K562 (cell line): Measurements from ENCODE around the gene SCFD2. TPM values are rescaled to one million over a fixed set of nuclear protein-coding genes. Genes with fewer than 3 reads are reported as not detected.

Experiments used
- ATAC-seq: fragments of 200-7000 bp; cut with Tn5 transposase; 3 replicates; pipeline ENCODE4 v1.9.1; 2020; ENCODE audit warnings: moderate library complexity
- BruUV-seq: library from RNA; stranded (reverse); fragments of 400-500 nt; replicated peaks from 2 replicates; lab custom pipeline; 2021; lab: Mats Ljungman, UMichigan
- CTCF ChIA-PET: fragments of 300-600 bp; formaldehyde crosslinking; extraction: SDS; loops from one replicate; lab custom pipeline; 2021; ENCODE audit warnings: low intra/inter-chr PET ratio; lab: Yijun Ruan, JAX
- POLR2A ChIA-PET: fragments of 300-600, 350-650 bp; sonication (Branson Sonifier 250); formaldehyde crosslinking; extraction: SDS; loops from one replicate; lab custom pipeline; 2021; ENCODE audit warnings: antibody characterized with exemption, inconsistent platforms; lab: Yijun Ruan, JAX
- DNase-seq, 4 experiments: peaks; one replicate each; pipeline versions ENCODE4 v3.0.0 to v3.0.0-alpha.2; 2011 to 2018; ENCODE audit warnings: low spot score in 3 of 4, mixed read lengths in 3 of 4; ENCODE audit errors: extremely low read depth in 1 of 4
- FAIRE-seq: peaks from 2 replicates; lab custom pipeline; 2011; peaks lifted over from hg19 to GRCh38; lab: Jason Lieb, UNC
- H2AFZ ChIP-seq: 2 replicates; pipeline ENCODE4 v1.6.0; 2011; ENCODE audit warnings: low read depth, low read length, control low read depth, inconsistent platforms
- H3K27ac ChIP-seq: fragments of 200-600 bp; 3 replicates; pipeline ENCODE4 v1.8.0; 2011; ENCODE audit warnings: low read depth, mild to moderate bottlenecking, control low read depth, inconsistent platforms, low read length, moderate library complexity, mixed read lengths; ENCODE audit errors: extremely low read depth
- H3K27me3 ChIP-seq, 2 experiments: fragments of 300-600 bp in 1 of 2; 2 replicates in 1 of 2; 3 replicates in 1 of 2; pipeline versions ENCODE4 v1.6.0 to v1.8.0; 2011; ENCODE audit warnings: inconsistent platforms in 2 of 2, low read length in 2 of 2, mild to moderate bottlenecking in 1 of 2, mixed read lengths in 1 of 2, moderate library complexity in 1 of 2; ENCODE audit not compliant: control insufficient read depth in 2 of 2, insufficient read depth in 2 of 2
- H3K36me3 ChIP-seq: fragments of 300-600 bp; 3 replicates; pipeline ENCODE4 v1.8.0; 2011; ENCODE audit warnings: mild to moderate bottlenecking, low read length, inconsistent platforms; ENCODE audit not compliant: control insufficient read depth, insufficient read depth
- H3K4me1 ChIP-seq, 2 experiments: fragments of 200-600 bp in 1 of 2; replicated peaks in 1 of 2; 2 replicates in 1 of 2; 3 replicates in 1 of 2; pipeline versions ENCODE4 v1.5.1 to v1.8.0; 2011; ENCODE audit warnings: inconsistent platforms in 2 of 2, low read length in 2 of 2, mild to moderate bottlenecking in 1 of 2, mixed read lengths in 1 of 2, moderate library complexity in 1 of 2; ENCODE audit not compliant: control insufficient read depth in 2 of 2, insufficient read depth in 2 of 2
- H3K4me2 ChIP-seq: 2 replicates; pipeline ENCODE4 v1.6.1; 2011; ENCODE audit warnings: low read length, control low read depth, inconsistent platforms, mixed read lengths; ENCODE audit not compliant: insufficient read depth
- H3K4me3 ChIP-seq: fragments of 200-600 bp; sonication (generic), shearing (Covaris generic); 2 replicates; pipeline ENCODE4 v1.5.1; 2016; ENCODE audit warnings: control low read depth, inconsistent platforms
- H3K79me2 ChIP-seq: fragments of 200-600 bp; 3 replicates; pipeline ENCODE4 v1.8.0; 2011; ENCODE audit warnings: low read length, inconsistent platforms; ENCODE audit not compliant: control insufficient read depth, insufficient read depth
- H3K9ac ChIP-seq, 2 experiments: 2 replicates each; pipeline versions ENCODE4 v1.6.0 to v1.6.1; 2011; ENCODE audit warnings: low read depth in 2 of 2, low read length in 2 of 2, control low read depth in 1 of 2, inconsistent platforms in 1 of 2, mild to moderate bottlenecking in 1 of 2, mixed read lengths in 1 of 2; ENCODE audit not compliant: insufficient read depth in 1 of 2
- H3K9me1 ChIP-seq: one replicate; pipeline ENCODE4 v1.6.0; 2011; ENCODE audit warnings: inconsistent platforms, mild to moderate bottlenecking, low read length, moderate library complexity; ENCODE audit not compliant: control insufficient read depth, insufficient read depth
- H3K9me3 ChIP-seq: replicated peaks from 2 replicates; pipeline ENCODE4 v1.5.1; 2011; ENCODE audit warnings: low read depth, low read length, inconsistent platforms; ENCODE audit not compliant: control insufficient read depth, insufficient read depth
- H4K20me1 ChIP-seq: replicated peaks from 2 replicates; pipeline ENCODE4 v1.6.1; 2011; ENCODE audit warnings: low read length, inconsistent platforms, mixed read lengths; ENCODE audit not compliant: control insufficient read depth, insufficient read depth
- DACH1 ChIP-seq: fragments of 450-650 bp; IDR thresholded peaks from 2 replicates; pipeline ENCODE4 v1.6.1; 2018; ENCODE audit not compliant: partially characterized antibody
- IRF2 ChIP-seq: sonication (generic); formaldehyde crosslinking; IDR thresholded peaks from 2 replicates; pipeline ENCODE4 v1.8.1; 2022; ENCODE audit warnings: mild to moderate bottlenecking, missing genetic modification reagents
- MAFG ChIP-seq: fragments of 450-650 bp; conservative IDR thresholded peaks from 2 replicates; pipeline ENCODE4 v1.6.1; 2016; ENCODE audit warnings: missing genetic modification characterization, missing compliant biosample characterization
- PRDM10 ChIP-seq: fragments of 450-650 bp; IDR thresholded peaks from 2 replicates; pipeline ENCODE4 v1.6.1; 2018; ENCODE audit not compliant: partially characterized antibody
- THRAP3 ChIP-seq: fragments of 450-650 bp; IDR thresholded peaks from 2 replicates; pipeline ENCODE4 v1.6.1; 2016; ENCODE audit warnings: mild to moderate bottlenecking, inconsistent platforms, borderline replicate concordance
- ZNF134 ChIP-seq: fragments of 250-450 bp; sonication (Bioruptor Pico); conservative IDR thresholded peaks from 2 replicates; pipeline ENCODE4 v1.4.0; 2020
- ZNF143 ChIP-seq: sonication (generic); formaldehyde crosslinking; IDR thresholded peaks from 2 replicates; pipeline ENCODE4 v1.9.0; 2022; ENCODE audit warnings: mild to moderate bottlenecking, missing genetic modification reagents
- ZNF561 ChIP-seq: fragments of 450-650 bp; formaldehyde crosslinking; conservative IDR thresholded peaks from 2 replicates; pipeline ENCODE4 v1.4.0; 2020; ENCODE audit warnings: mild to moderate bottlenecking, moderate library complexity
- WGBS: fragments of 100-300 bp; shearing (Covaris generic); methylation state at CpG from one replicate; pipeline ENCODE4 v1.1.6; 2016; ENCODE audit warnings: low coverage, mixed read lengths; ENCODE audit not compliant: insufficient coverage; ENCODE audit errors: missing lambda C conversion rate; 5-methylcytosine and 5-hydroxymethylcytosine counted together
- in situ Hi-C: fragments of 300-500 bp; cut with MboI; formaldehyde crosslinking; loops from 4 replicates; pipeline ENCODE4 v1.15.0; 2018; ENCODE audit warnings: inconsistent platforms, mixed read lengths
- intact Hi-C: fragments of 100-400 bp; cut with micrococcal nuclease; formaldehyde crosslinking; loops from 2 replicates; pipeline ENCODE4 v1.14.2; 2022
- polyA plus RNA-seq, 8 experiments: library from polyadenylated mRNA; depleted of rRNA in 4 of 8; stranded (reverse) in 5 of 8; unstranded in 3 of 8; fragments of >200 nt; fragmentation: Nextera tagmentation in 2 of 8; fragmentation: Illumina TruSeq in 1 of 8; extraction: Ambion mirVana in 2 of 8; extraction: Trizol in 1 of 8; gene quantifications; 2 replicates each; pipeline versions ENCODE4 v1.2.1 to v1.2.3, GENCODE V29; 2011 to 2014; ENCODE audit warnings: inconsistent platforms in 1 of 8, missing spikeins in 1 of 8
- total RNA-seq, 7 experiments: library from RNA; depleted of rRNA in 6 of 7; stranded (reverse); fragments of >200 nt in 6 of 7; fragmentation: Illumina TruSeq in 2 of 7; extraction: Trizol in 2 of 7; gene quantifications; 2 replicates each; pipeline versions ENCODE4 v1.2.1 to v1.2.3, GENCODE V29; 2011 to 2021; ENCODE audit warnings: low replicate concordance in 1 of 7
- TF ChIP-seq, protein P1 (sequence below), 3 experiments: fragments of 200-800 bp in 1 of 3; sonication (Bioruptor generic) in 1 of 3; sonication (generic) in 1 of 3; formaldehyde crosslinking in 1 of 3; IDR thresholded peaks; 2 replicates each; pipeline versions ENCODE4 v1.6.1 to v1.8.0; 2016 to 2022; ENCODE audit warnings: mild to moderate bottlenecking in 2 of 3, missing compliant biosample characterization in 2 of 3, missing genetic modification characterization in 2 of 3, missing genetic modification reagents in 1 of 3

Gene SCFD2
- total and polyA plus RNA-seq, 9 of the 15 experiments (the other 6 are each of a cell fraction or from before 2014, with no cell fraction given): 5.7 to 30.3 (median 22.8) TPM

- Histone ChIP-seq H4K20me1 (no peaks in the 10 kb centered on the region), H3K27ac (no peak overlapping the region), H2AFZ (no peak overlapping the region), H3K4me1 (no peaks in the 10 kb centered on the region), H3K36me3 (no peaks in the 10 kb centered on the region; the same call in 2 of the 3 replicates), H3K9ac (no peak overlapping the region), H3K9me3 (no peaks in the 10 kb centered on the region), H3K4me2 (no peak overlapping the region), H3K79me2 (no peaks in the 10 kb centered on the region), H3K27me3 (no peaks in the 10 kb centered on the region), H3K9me1 (no peaks in the 10 kb centered on the region), H3K4me3 (no peak overlapping the region)
- TF ChIP-seq IRF2 (CRISPR knock-in tag) (no peak), THRAP3 (no peak)
- CTCF ChIA-PET: no interaction called here
- 91% methylated on average over 2 of the region's 2 CpGs for WGBS
- intact Hi-C loops: no loop called here
- in situ Hi-C loops: no loop called here
- FAIRE-seq: no peak
- no TSS peak for BruUV-seq
- POLR2A ChIA-PET: interaction anchor here (0.6 kb wide), 1 partner anchor 586 kb away, joined by 3 read pairs; no protein-coding TSS in a partner anchor
- ATAC-seq: no peak
- DNase-seq: no peak
These were observed 234.3 kb downstream of the SCFD2 start for GRCh38 chr4:53131562-53131925.

GRCh38 chr4:53130896-53131561, 234.8 kb downstream of the SCFD2 start:
- H3K36me3 ChIP-seq: no peaks in the 10 kb centered on the region; the same call in 2 of the 3 replicates
- no peaks in the 10 kb centered on the region for H4K20me1 ChIP-seq
- no peak overlapping the region for H3K4me2 ChIP-seq
- no peaks in the 10 kb centered on the region for H3K27me3 ChIP-seq
- DNase-seq: no peak
- no peak overlapping the region for H3K4me3 ChIP-seq
- 56% methylated on average over 5 of the region's 5 CpGs for WGBS
- POLR2A ChIA-PET: no interaction called here
- intact Hi-C loops: no loop called here
- H2AFZ ChIP-seq: no peak overlapping the region
- H3K9ac ChIP-seq: no peak overlapping the region
- H3K27ac ChIP-seq: no peak overlapping the region
- BruUV-seq: no TSS peak
- CTCF ChIA-PET: no interaction called here
- no peak for ATAC-seq
- in situ Hi-C loops: no loop called here
- H3K79me2 ChIP-seq: no peaks in the 10 kb centered on the region
- H3K9me3 ChIP-seq: no peaks in the 10 kb centered on the region
- no peaks in the 10 kb centered on the region for H3K9me1 ChIP-seq
- FAIRE-seq: no peak
- no peaks in the 10 kb centered on the region for H3K4me1 ChIP-seq
- TF ChIP-seq ZNF143 (CRISPR knock-in tag) (no peak), PRDM10 (peak; percentile 29), DACH1 (no peak), ZNF561 (CRISPR knock-in tag) (no peak), ZNF134 (CRISPR knock-in tag) (no peak), MAFG (tag) (peak; percentile 78)
- TF ChIP-seq, protein P1, sequence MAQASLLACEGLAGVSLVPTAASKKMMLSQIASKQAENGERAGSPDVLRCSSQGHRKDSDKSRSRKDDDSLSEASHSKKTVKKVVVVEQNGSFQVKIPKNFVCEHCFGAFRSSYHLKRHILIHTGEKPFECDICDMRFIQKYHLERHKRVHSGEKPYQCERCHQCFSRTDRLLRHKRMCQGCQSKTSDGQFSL (CRISPR knock-in tag; IDR thresholded peaks at IDR 0.05): no peak
- TF ChIP-seq, protein P1 (tag; IDR thresholded peaks at IDR 0.05): no peak
